Liver (tissue), 9 donors: ENCODE results near the gene CCKAR. TPM values are rescaled to one million over a fixed set of nuclear protein-coding genes. Genes with fewer than 3 reads are reported as not detected.

Source experiments
- DNase-seq: peaks from one replicate; pipeline ENCODE4 v3.0.0-alpha.2; 2017; ENCODE audit warnings: low spot score
- H3K27ac ChIP-seq, 2 donors: one replicate each; pipeline ENCODE4 v1.7.0; 2013; ENCODE audit warnings: inconsistent platforms in 2 of 2, low read length in 2 of 2, control low read depth in 1 of 2, low read depth in 1 of 2, mild to moderate bottlenecking in 1 of 2
- H3K27me3 ChIP-seq, 4 donors: one replicate each; pipeline versions ENCODE4 v1.6.1 to v1.7.0; 2013; ENCODE audit warnings: low read length in 3 of 4, inconsistent platforms in 1 of 4, mild to moderate bottlenecking in 1 of 4, moderate library complexity in 1 of 4; ENCODE audit not compliant: control insufficient read depth in 4 of 4, insufficient read depth in 4 of 4
- H3K36me3 ChIP-seq, 4 donors: one replicate each; pipeline versions ENCODE4 v1.6.1 to v1.7.0; 2013; ENCODE audit warnings: low read length in 3 of 4, mild to moderate bottlenecking in 3 of 4, low read depth in 1 of 4, moderate library complexity in 1 of 4; ENCODE audit not compliant: control insufficient read depth in 4 of 4, insufficient read depth in 3 of 4
- H3K4me1 ChIP-seq, 4 donors: one replicate each; pipeline versions ENCODE4 v1.6.1 to v1.7.0; 2013; ENCODE audit warnings: low read length in 3 of 4, mild to moderate bottlenecking in 3 of 4, moderate library complexity in 1 of 4; ENCODE audit not compliant: control insufficient read depth in 4 of 4, insufficient read depth in 4 of 4
- H3K4me3 ChIP-seq, 3 donors: one replicate each; pipeline versions ENCODE4 v1.6.1 to v1.7.0; 2013; ENCODE audit warnings: low read length in 3 of 3, control low read depth in 1 of 3, low read depth in 1 of 3, mild to moderate bottlenecking in 1 of 3
- H3K9ac ChIP-seq, 2 donors: one replicate each; pipeline ENCODE4 v1.7.0; 2013; ENCODE audit warnings: low read length in 2 of 2, mild to moderate bottlenecking in 2 of 2, moderate library complexity in 2 of 2, control low read depth in 1 of 2, low read depth in 1 of 2
- H3K9me3 ChIP-seq, 4 donors: one replicate each; pipeline versions ENCODE4 v1.6.1 to v1.7.0; 2013; ENCODE audit warnings: low read length in 3 of 4; ENCODE audit not compliant: control insufficient read depth in 4 of 4
- EGR1 ChIP-seq, 2 donors: IDR thresholded peaks; 2 replicates each; pipeline ENCODE4 v1.6.1; 2016 to 2018; ENCODE audit warnings: antibody characterized with exemption in 2 of 2, low read depth in 2 of 2
- FOXA1 ChIP-seq: IDR thresholded peaks from 2 replicates; pipeline ENCODE4 v1.6.1; 2016; ENCODE audit warnings: antibody characterized with exemption
- FOXA2 ChIP-seq: IDR thresholded peaks from 2 replicates; pipeline ENCODE4 v1.6.1; 2016; ENCODE audit warnings: antibody characterized with exemption
- GABPA ChIP-seq, 2 donors: IDR thresholded peaks in 1 of 2; conservative IDR thresholded peaks in 1 of 2; 2 replicates each; pipeline ENCODE4 v1.6.1; 2016; ENCODE audit warnings: antibody characterized with exemption in 2 of 2, mild to moderate bottlenecking in 1 of 2, moderate library complexity in 1 of 2
- HNF4A ChIP-seq, 2 donors: conservative IDR thresholded peaks; 2 replicates each; pipeline ENCODE4 v1.6.1; 2016; ENCODE audit warnings: antibody characterized with exemption in 2 of 2, mild to moderate bottlenecking in 2 of 2
- HNF4G ChIP-seq: IDR thresholded peaks from 2 replicates; pipeline ENCODE4 v1.6.1; 2016; ENCODE audit warnings: antibody characterized with exemption
- JUND ChIP-seq, 2 donors: IDR thresholded peaks; 2 replicates each; pipeline ENCODE4 v1.6.1; 2016; ENCODE audit warnings: antibody characterized with exemption in 2 of 2
- NR2F2 ChIP-seq: IDR thresholded peaks from 2 replicates; pipeline ENCODE4 v1.6.1; 2016; ENCODE audit warnings: antibody characterized with exemption
- RAD21 ChIP-seq, 2 donors: IDR thresholded peaks; 2 replicates each; pipeline ENCODE4 v1.6.1; 2016; ENCODE audit warnings: antibody characterized with exemption in 2 of 2, mild to moderate bottlenecking in 2 of 2
- RXRA ChIP-seq, 2 donors: IDR thresholded peaks; 2 replicates each; pipeline ENCODE4 v1.6.1; 2017 to 2018; ENCODE audit warnings: antibody characterized with exemption in 2 of 2, mild to moderate bottlenecking in 1 of 2
- SP1 ChIP-seq: IDR thresholded peaks from 2 replicates; pipeline ENCODE4 v1.6.1; 2018; ENCODE audit warnings: antibody characterized with exemption, mild to moderate bottlenecking
- TAF1 ChIP-seq: conservative IDR thresholded peaks from 2 replicates; pipeline ENCODE4 v1.6.1; 2016; ENCODE audit warnings: antibody characterized with exemption, mild to moderate bottlenecking
- YY1 ChIP-seq: IDR thresholded peaks from 2 replicates; pipeline ENCODE4 v1.6.1; 2016; ENCODE audit warnings: antibody characterized with exemption, mild to moderate bottlenecking
- WGBS: extraction: QIAGEN DNeasy Blood & Tissue Kit; methylation state at CpG from one replicate; pipeline ENCODE4 v1.1.7; 2013; 5-methylcytosine and 5-hydroxymethylcytosine counted together
- polyA plus RNA-seq, 2 donors: library from polyadenylated mRNA; stranded (reverse) in 1 of 2; unstranded in 1 of 2; fragments of 200-250 nt in 1 of 2; fragments of >200 nt in 1 of 2; fragmentation: Nextera tagmentation in 1 of 2; extraction: Ambion mirVana in 1 of 2; gene quantifications; one replicate each; pipeline versions ENCODE4 v1.2.1 to v1.2.3, GENCODE V29; 2013 to 2015
- total RNA-seq, 2 donors: library from RNA; depleted of rRNA; stranded (reverse); fragments of >200 nt; gene quantifications; one replicate each; pipeline ENCODE4 v1.2.3, GENCODE V29; 2014
- TF ChIP-seq, protein P1 (sequence below): IDR thresholded peaks from 2 replicates; pipeline ENCODE4 v1.6.1; 2016; ENCODE audit warnings: antibody characterized with exemption
- TF ChIP-seq, protein P2 (sequence below): fragments of 150-350 bp; IDR thresholded peaks from 2 replicates; pipeline ENCODE4 v1.5.1; 2017; ENCODE audit warnings: improper control_type of control experiment, low read depth, low read length; ENCODE audit not compliant: missing input control
- TF ChIP-seq, protein P3 (sequence below): IDR thresholded peaks from 2 replicates; pipeline ENCODE4 v1.6.1; 2016; ENCODE audit warnings: antibody characterized with exemption
- TF ChIP-seq, protein P4 (sequence below): IDR thresholded peaks from 2 replicates; pipeline ENCODE4 v1.6.1; 2016; ENCODE audit warnings: antibody characterized with exemption, mild to moderate bottlenecking
- TF ChIP-seq, protein P5 (sequence below): IDR thresholded peaks from 2 replicates; pipeline ENCODE4 v1.6.1; 2016; ENCODE audit warnings: antibody characterized with exemption
- donor health status: healthy.
- donor health status: healthy.
- donor health status: healthy.
- donor health status: healthy.
- donor health status: healthy.

Gene CCKAR
- total and polyA plus RNA-seq, 4 donors = not detected

DNA sequence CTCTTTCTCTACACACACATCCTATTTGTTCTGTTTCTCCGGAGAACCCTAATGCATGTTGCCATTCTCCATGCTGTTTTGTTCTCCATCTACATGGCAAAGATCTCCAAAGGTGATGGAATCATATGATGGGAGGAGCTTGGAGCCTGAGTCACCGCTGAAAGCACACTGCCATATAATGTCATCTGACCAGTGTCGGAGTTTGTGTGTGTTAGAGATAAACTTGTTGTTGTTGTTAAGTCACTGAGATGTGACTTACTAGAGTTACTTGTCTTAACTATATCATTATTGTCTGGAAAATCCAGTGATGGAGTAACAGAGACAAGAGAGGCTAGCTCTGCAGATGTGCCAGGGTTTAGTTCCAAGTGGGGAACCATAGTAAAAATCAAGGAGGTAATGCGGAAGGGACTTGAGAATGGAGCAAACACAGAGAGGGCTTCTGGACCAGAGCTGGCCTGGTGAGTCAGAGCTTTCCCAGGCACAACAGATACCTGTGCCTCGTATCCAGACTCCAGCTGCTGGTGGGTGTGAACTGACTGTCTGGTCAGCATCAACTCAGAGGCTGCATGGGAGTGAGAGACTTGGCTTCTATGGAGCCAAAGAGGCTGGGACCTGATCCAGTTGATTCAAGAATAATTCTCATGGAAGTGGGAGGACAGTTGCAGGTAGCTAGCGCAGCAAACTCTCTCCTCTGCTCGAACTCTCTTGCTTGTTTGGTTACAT is 30.6 kb upstream of the CCKAR start:
- Histone ChIP-seq H3K27ac (no peak overlapping the region), H3K4me1 (no peaks in the 10 kb centered on the region), H3K36me3 (no peaks in the 10 kb centered on the region), H3K9ac (no peak overlapping the region), H3K27me3 (peaks cover 0 to 4% (median 0%) of the 10 kb centered on the region in 4 donors), H3K9me3 (no peaks in the 10 kb centered on the region), H3K4me3 (no peak overlapping the region)
- TF ChIP-seq FOXA1 = no peak
- TF ChIP-seq, protein P1, sequence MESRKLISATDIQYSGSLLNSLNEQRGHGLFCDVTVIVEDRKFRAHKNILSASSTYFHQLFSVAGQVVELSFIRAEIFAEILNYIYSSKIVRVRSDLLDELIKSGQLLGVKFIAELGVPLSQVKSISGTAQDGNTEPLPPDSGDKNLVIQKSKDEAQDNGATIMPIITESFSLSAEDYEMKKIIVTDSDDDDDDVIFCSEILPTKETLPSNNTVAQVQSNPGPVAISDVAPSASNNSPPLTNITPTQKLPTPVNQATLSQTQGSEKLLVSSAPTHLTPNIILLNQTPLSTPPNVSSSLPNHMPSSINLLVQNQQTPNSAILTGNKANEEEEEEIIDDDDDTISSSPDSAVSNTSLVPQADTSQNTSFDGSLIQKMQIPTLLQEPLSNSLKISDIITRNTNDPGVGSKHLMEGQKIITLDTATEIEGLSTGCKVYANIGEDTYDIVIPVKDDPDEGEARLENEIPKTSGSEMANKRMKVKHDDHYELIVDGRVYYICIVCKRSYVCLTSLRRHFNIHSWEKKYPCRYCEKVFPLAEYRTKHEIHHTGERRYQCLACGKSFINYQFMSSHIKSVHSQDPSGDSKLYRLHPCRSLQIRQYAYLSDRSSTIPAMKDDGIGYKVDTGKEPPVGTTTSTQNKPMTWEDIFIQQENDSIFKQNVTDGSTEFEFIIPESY = no peak
- no peak for TF ChIP-seq TAF1
- TF ChIP-seq HNF4G = no peak
- TF ChIP-seq YY1 = no peak
- TF ChIP-seq, protein P2, sequence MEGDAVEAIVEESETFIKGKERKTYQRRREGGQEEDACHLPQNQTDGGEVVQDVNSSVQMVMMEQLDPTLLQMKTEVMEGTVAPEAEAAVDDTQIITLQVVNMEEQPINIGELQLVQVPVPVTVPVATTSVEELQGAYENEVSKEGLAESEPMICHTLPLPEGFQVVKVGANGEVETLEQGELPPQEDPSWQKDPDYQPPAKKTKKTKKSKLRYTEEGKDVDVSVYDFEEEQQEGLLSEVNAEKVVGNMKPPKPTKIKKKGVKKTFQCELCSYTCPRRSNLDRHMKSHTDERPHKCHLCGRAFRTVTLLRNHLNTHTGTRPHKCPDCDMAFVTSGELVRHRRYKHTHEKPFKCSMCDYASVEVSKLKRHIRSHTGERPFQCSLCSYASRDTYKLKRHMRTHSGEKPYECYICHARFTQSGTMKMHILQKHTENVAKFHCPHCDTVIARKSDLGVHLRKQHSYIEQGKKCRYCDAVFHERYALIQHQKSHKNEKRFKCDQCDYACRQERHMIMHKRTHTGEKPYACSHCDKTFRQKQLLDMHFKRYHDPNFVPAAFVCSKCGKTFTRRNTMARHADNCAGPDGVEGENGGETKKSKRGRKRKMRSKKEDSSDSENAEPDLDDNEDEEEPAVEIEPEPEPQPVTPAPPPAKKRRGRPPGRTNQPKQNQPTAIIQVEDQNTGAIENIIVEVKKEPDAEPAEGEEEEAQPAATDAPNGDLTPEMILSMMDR = no peak
- no peak for TF ChIP-seq NR2F2
- no peak for TF ChIP-seq RXRA (IDR thresholded peaks at IDR 0.05)
- TF ChIP-seq, protein P3, sequence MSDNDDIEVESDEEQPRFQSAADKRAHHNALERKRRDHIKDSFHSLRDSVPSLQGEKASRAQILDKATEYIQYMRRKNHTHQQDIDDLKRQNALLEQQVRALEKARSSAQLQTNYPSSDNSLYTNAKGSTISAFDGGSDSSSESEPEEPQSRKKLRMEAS = no peak
- no peak for TF ChIP-seq JUND (IDR thresholded peaks at IDR 0.05)
- no peak for TF ChIP-seq FOXA2
- no peak for TF ChIP-seq EGR1 (IDR thresholded peaks at IDR 0.05; ENCODE audit: low read depth in 2 of 2)
- no peak for TF ChIP-seq GABPA (IDR thresholded peaks at IDR 0.05 in 1 of 2, conservative IDR thresholded peaks at IDR 0.05 in 1 of 2)
- no peak for TF ChIP-seq RAD21 (IDR thresholded peaks at IDR 0.05)
- TF ChIP-seq SP1 = no peak
- TF ChIP-seq, protein P4, sequence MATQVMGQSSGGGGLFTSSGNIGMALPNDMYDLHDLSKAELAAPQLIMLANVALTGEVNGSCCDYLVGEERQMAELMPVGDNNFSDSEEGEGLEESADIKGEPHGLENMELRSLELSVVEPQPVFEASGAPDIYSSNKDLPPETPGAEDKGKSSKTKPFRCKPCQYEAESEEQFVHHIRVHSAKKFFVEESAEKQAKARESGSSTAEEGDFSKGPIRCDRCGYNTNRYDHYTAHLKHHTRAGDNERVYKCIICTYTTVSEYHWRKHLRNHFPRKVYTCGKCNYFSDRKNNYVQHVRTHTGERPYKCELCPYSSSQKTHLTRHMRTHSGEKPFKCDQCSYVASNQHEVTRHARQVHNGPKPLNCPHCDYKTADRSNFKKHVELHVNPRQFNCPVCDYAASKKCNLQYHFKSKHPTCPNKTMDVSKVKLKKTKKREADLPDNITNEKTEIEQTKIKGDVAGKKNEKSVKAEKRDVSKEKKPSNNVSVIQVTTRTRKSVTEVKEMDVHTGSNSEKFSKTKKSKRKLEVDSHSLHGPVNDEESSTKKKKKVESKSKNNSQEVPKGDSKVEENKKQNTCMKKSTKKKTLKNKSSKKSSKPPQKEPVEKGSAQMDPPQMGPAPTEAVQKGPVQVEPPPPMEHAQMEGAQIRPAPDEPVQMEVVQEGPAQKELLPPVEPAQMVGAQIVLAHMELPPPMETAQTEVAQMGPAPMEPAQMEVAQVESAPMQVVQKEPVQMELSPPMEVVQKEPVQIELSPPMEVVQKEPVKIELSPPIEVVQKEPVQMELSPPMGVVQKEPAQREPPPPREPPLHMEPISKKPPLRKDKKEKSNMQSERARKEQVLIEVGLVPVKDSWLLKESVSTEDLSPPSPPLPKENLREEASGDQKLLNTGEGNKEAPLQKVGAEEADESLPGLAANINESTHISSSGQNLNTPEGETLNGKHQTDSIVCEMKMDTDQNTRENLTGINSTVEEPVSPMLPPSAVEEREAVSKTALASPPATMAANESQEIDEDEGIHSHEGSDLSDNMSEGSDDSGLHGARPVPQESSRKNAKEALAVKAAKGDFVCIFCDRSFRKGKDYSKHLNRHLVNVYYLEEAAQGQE = no peak
- WGBS = 82% methylated on average over 7 of the region's 7 CpGs
- no peak for DNase-seq

GRCh38 chr4:26515936-26516335 is 25.7 kb upstream of the CCKAR start:
- Histone ChIP-seq H3K9me3 (no peaks in the 10 kb centered on the region), H3K9ac (no peak overlapping the region), H3K27me3 (peaks cover 0 to 12% (median under 1%) of the 10 kb centered on the region in 4 donors), H3K36me3 (no peaks in the 10 kb centered on the region), H3K27ac (no peak overlapping the region), H3K4me3 (no peak overlapping the region), H3K4me1 (no peaks in the 10 kb centered on the region)
- no peak for DNase-seq
- 71% methylated on average over 2 of the region's 2 CpGs for WGBS
- TF ChIP-seq TAF1 (no peak), HNF4A (conservative IDR thresholded peaks at IDR 0.05) (no peak), EGR1 (IDR thresholded peaks at IDR 0.05; ENCODE audit: low read depth in 2 of 2) (no peak), HNF4G (no peak), GABPA (IDR thresholded peaks at IDR 0.05 in 1 of 2, conservative IDR thresholded peaks at IDR 0.05 in 1 of 2) (no peak)
- TF ChIP-seq, protein P5, sequence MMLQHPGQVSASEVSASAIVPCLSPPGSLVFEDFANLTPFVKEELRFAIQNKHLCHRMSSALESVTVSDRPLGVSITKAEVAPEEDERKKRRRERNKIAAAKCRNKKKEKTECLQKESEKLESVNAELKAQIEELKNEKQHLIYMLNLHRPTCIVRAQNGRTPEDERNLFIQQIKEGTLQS = no peak
- TF ChIP-seq, protein P2 = no peak
- TF ChIP-seq, protein P4 = no peak
